Stimulated activated CD8-positive, alpha-beta memory T cell treated with anti-CD3 and anti-CD28 coated beads, Interleukin-4, amount 100 ng/mL, for 24 hours (primary cell): ENCODE results near the gene CACNA1G.

ENCODE experiments used
- DNase-seq: peaks from one replicate; pipeline ENCODE4 v3.0.0-alpha.2; 2020; ENCODE audit warnings: low read depth

CACNA1G gene

GRCh38 chr17:50675190-50675589 is 114.7 kb downstream of the CACNA1G start:
- DNase-seq = no peak

GRCh38 chr17:50675627-50676026 is 115.1 kb downstream of the CACNA1G start:
- DNase-seq = no peak

GRCh38 chr17:50676065-50676975 is 115.8 kb downstream of the CACNA1G start:
- no peak for DNase-seq
